Esophagus squamous epithelium (tissue), 5 donors: ENCODE measurements around the gene IFI27L1. TPM values are rescaled to one million over a fixed set of nuclear protein-coding genes. Genes with fewer than 3 reads are reported as not detected.

ENCODE experiments used
- DNase-seq: peaks from one replicate; lab custom pipeline; 2025; lab: John Stamatoyannopoulos, UW
- H3K27ac ChIP-seq, 4 donors: fragments of 200-600 bp; sonication (generic); one replicate each; pipeline ENCODE4 v1.5.1; 2016 to 2019; ENCODE audit warnings: mild to moderate bottlenecking in 1 of 4
- H3K27me3 ChIP-seq, 4 donors: fragments of 200-600 bp; sonication (generic); 1 replicate in 3 of 4; 2 replicates in 1 of 4; pipeline versions ENCODE4 v1.5.1 to v1.6.0; 2017 to 2021; ENCODE audit warnings: antibody characterized with exemption in 1 of 4
- H3K36me3 ChIP-seq, 3 donors: fragments of 200-600 bp; sonication (generic); one replicate each; pipeline ENCODE4 v1.5.1; 2016 to 2019
- H3K4me1 ChIP-seq, 3 donors: fragments of 200-600 bp; sonication (generic); one replicate each; pipeline ENCODE4 v1.5.1; 2017 to 2019
- H3K4me3 ChIP-seq, 4 donors: fragments of 200-600 bp; sonication (generic); 1 replicate in 3 of 4; 2 replicates in 1 of 4; pipeline ENCODE4 v1.5.1; 2016 to 2019; ENCODE audit warnings: mild to moderate bottlenecking in 2 of 4, moderate library complexity in 1 of 4
- H3K9me3 ChIP-seq, 3 donors: fragments of 200-600 bp; sonication (generic); one replicate each; pipeline ENCODE4 v1.5.1; 2016 to 2019
- CTCF ChIP-seq, 6 experiments: fragments of 450-650 bp in 4 of 6; fragments of 200-600 bp in 2 of 6; sonication (generic) in 2 of 6; IDR thresholded peaks; one replicate each; pipeline ENCODE4 v1.5.1; 2016 to 2019; ENCODE audit warnings: antibody characterized with exemption in 6 of 6, mild to moderate bottlenecking in 4 of 6, moderate library complexity in 4 of 6
- POLR2A ChIP-seq, 4 donors: fragments of 450-650 bp; IDR thresholded peaks; one replicate each; pipeline ENCODE4 v1.6.1; 2017; ENCODE audit warnings: antibody characterized with exemption in 4 of 4, mild to moderate bottlenecking in 4 of 4, moderate library complexity in 3 of 4
- WGBS, 2 donors: methylation state at CpG; one replicate each; pipeline ENCODE4 v1.1.5; 2018; 5-methylcytosine and 5-hydroxymethylcytosine counted together
- intact Hi-C: fragments of 100-400 bp; cut with DNase I; formaldehyde crosslinking; loops from one replicate; pipeline ENCODE4 v1.15.0; 2022
- total RNA-seq, 4 donors: library from RNA; depleted of rRNA; stranded (reverse); fragments of >200 nt; gene quantifications; one replicate each; pipeline ENCODE4 v1.1.0, GENCODE V29; 2016
- donor health status: DM: yes; HTN: yes; CAD: no.

Gene IFI27L1
- total RNA-seq, 4 donors from 2014 or later, result 1.9 to 12.5 (median 8.6) TPM

DNA sequence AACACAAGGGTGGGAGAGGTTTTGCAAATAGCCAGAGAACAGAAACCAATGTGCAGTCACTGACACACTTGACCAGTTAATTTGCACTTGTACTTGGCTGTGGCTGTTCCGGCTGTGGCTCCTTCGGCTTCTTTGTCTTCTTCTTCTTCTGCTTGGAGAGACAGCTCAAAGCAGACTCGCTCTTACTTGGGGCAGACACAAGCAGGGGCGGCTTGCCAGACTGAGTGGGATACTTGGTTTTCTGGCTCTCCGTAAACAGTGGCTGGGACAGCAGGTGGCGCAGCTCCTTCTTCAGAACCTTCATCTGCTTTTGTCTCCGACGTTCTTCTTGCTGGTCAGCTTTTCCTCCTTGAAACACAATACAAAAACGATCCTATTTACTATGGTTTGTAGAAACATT lies 30.0 kb upstream of the IFI27L1 start:
- H3K4me3 ChIP-seq, result no peak overlapping the region
- H3K36me3 ChIP-seq, result peaks cover 16 to 100% (median 53%) of the 10 kb centered on the region in 3 donors
- no peaks in the 10 kb centered on the region for H3K9me3 ChIP-seq
- H3K27ac ChIP-seq, result no peak overlapping the region
- no peak for DNase-seq
- H3K4me1 ChIP-seq, result peaks cover 0 to 12% (median 0%) of the 10 kb centered on the region in 3 donors
- no peaks in the 10 kb centered on the region for H3K27me3 ChIP-seq
- no peak for TF ChIP-seq POLR2A (IDR thresholded peaks at IDR 0.05)
- peak in 5 of 6 experiments; percentile 25 to 53 (median 48) for TF ChIP-seq CTCF (IDR thresholded peaks at IDR 0.05)
- intact Hi-C loops, result loop anchor here (5.0 kb wide), 1 partner anchor 86 kb away; no protein-coding TSS in a partner anchor
- 40 to 46% methylated on average over 5 to 9 of the region's 9 CpGs for WGBS, 2 donors

- Histone ChIP-seq H3K9me3 (no peaks in the 10 kb centered on the region), H3K27me3 (no peaks in the 10 kb centered on the region), H3K4me1 (peaks cover 0 to 12% (median 0%) of the 10 kb centered on the region in 3 donors), H3K27ac (no peak overlapping the region), H3K36me3 (peaks cover 16 to 100% (median 53%) of the 10 kb centered on the region in 3 donors), H3K4me3 (no peak overlapping the region)
- TF ChIP-seq POLR2A (IDR thresholded peaks at IDR 0.05) (no peak), CTCF (IDR thresholded peaks at IDR 0.05) (no peak)
- intact Hi-C loops, result loop anchor here (5.0 kb wide), 1 partner anchor 86 kb away; no protein-coding TSS in a partner anchor
- no peak for DNase-seq
- WGBS, 2 donors, result 78 to 83% methylated on average over 2 of the region's 3 CpGs
Observed at GRCh38 chr14:94051779-94052178, 29.3 kb upstream of the IFI27L1 start.

GRCh38 chr14:94052199-94052598 lies 28.9 kb upstream of the IFI27L1 start:
- Histone ChIP-seq H3K4me1 (peaks cover 0 to 12% (median 0%) of the 10 kb centered on the region in 3 donors), H3K27ac (no peak overlapping the region), H3K36me3 (peaks cover 16 to 100% (median 53%) of the 10 kb centered on the region in 3 donors), H3K4me3 (no peak overlapping the region), H3K27me3 (no peaks in the 10 kb centered on the region), H3K9me3 (no peaks in the 10 kb centered on the region)
- intact Hi-C loops, result loop anchor here (5.0 kb wide), 1 partner anchor 85 kb away; no protein-coding TSS in a partner anchor
- no peak for TF ChIP-seq CTCF (IDR thresholded peaks at IDR 0.05)
- no peak for TF ChIP-seq POLR2A (IDR thresholded peaks at IDR 0.05)
- no peak for DNase-seq
- WGBS, 2 donors, result 40% methylated on average over 1 of the region's 1 CpG; no CpG with 5 or more reads in 1 of the 2 donors

DNA sequence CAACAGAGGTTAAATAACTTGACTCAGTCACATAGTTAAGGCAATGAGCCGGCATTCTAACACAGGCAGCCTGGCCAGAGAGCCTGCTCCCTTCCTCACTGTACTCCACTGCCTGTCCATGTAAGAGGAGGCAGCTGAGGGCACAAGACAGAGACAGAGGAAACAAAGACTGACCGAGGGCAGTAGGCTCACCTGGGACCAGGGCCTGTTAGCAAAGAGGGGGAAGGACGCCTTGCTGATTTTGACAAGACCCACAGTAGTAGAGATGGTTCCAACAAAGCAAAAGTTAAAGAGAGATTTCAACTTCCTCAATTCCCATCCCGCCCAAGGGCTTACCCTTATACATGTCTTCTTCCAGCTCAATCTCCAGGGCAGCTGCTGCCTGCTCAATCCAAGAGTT lies 28.4 kb upstream of the IFI27L1 start:
- WGBS, 2 donors, result 94 to 100% methylated on average over 3 to 4 of the region's 4 CpGs
- H3K9me3 ChIP-seq, result no peaks in the 10 kb centered on the region
- no peak for TF ChIP-seq POLR2A (IDR thresholded peaks at IDR 0.05)
- no peak for TF ChIP-seq CTCF (IDR thresholded peaks at IDR 0.05)
- no peak for DNase-seq
- no peak overlapping the region for H3K4me3 ChIP-seq
- H3K27me3 ChIP-seq, result no peaks in the 10 kb centered on the region
- H3K27ac ChIP-seq, result no peak overlapping the region
- H3K36me3 ChIP-seq, result peaks cover 16 to 100% (median 53%) of the 10 kb centered on the region in 3 donors
- intact Hi-C loops, result loop anchor here (5.0 kb wide), 1 partner anchor 85 kb away; no protein-coding TSS in a partner anchor
- peaks cover 0 to 12% (median 0%) of the 10 kb centered on the region in 3 donors for H3K4me1 ChIP-seq

DNA sequence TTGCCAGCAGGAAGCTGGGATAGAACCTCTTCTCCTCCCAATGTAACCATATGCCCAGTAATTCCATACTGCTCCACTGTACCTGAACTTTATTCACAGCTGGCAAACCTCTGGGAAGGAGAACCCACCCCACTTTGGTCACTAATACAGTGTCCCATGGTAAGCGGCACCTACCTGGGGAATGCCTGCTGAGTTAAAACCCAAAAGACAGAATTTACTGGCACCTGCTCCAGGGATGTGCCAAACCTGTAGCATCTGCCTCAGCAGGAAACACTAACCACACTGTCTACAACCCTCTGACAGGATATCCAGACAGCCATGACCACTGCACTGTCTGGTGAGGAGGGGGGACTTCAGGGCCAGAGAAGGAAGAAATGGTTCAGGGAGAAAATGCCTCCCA lies 26.7 kb upstream of the IFI27L1 start:
- 100% methylated on average over 1 of the region's 1 CpG; no CpG with 5 or more reads in 1 of the 2 donors for WGBS, 2 donors
- intact Hi-C loops, result loop anchor here (5.0 kb wide), 1 partner anchor 83 kb away; no protein-coding TSS in a partner anchor
- no peaks in the 10 kb centered on the region for H3K27me3 ChIP-seq
- no peaks in the 10 kb centered on the region for H3K9me3 ChIP-seq
- no peak overlapping the region for H3K27ac ChIP-seq
- DNase-seq, result no peak
- H3K36me3 ChIP-seq, result peaks cover 6 to 100% (median 42%) of the 10 kb centered on the region in 3 donors
- TF ChIP-seq POLR2A (IDR thresholded peaks at IDR 0.05) (no peak), CTCF (IDR thresholded peaks at IDR 0.05) (no peak)
- no peak overlapping the region for H3K4me3 ChIP-seq
- peaks cover 0 to 19% (median 0%) of the 10 kb centered on the region in 3 donors for H3K4me1 ChIP-seq
